Measurements from ENCODE around the gene PANK4.

PANK4 gene

DNA sequence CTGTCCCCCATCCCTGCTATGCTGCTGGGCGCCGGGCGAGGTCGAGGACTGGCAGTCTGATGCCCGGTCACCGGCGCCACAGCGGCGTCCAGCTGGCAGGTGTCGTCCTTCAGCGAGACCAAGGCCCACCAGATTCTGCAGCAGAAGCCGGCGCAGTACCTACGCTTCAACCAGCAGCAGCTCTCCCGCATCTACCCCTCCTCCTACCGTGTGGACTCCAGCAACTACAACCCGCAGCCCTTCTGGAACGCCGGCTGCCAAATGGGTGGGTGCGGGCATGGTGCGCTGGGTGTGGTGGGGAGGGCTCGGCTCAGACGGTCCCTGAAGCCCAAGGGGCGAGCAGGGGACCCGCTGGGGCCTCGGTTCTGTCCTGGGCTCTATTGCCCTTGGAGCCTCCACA is 29.6 kb downstream of the PANK4 start:
- DNase-seq (ENCODE audit: low read depth), result no peak
- H3K4me3 ChIP-seq (ENCODE audit: control insufficient read depth, low read depth, low read length), result no peak overlapping the region
- TF ChIP-seq CTCF (conservative IDR thresholded peaks at IDR 0.05; ENCODE audit: control insufficient read depth, insufficient read depth, low read depth, low read length), result no peak

DNA sequence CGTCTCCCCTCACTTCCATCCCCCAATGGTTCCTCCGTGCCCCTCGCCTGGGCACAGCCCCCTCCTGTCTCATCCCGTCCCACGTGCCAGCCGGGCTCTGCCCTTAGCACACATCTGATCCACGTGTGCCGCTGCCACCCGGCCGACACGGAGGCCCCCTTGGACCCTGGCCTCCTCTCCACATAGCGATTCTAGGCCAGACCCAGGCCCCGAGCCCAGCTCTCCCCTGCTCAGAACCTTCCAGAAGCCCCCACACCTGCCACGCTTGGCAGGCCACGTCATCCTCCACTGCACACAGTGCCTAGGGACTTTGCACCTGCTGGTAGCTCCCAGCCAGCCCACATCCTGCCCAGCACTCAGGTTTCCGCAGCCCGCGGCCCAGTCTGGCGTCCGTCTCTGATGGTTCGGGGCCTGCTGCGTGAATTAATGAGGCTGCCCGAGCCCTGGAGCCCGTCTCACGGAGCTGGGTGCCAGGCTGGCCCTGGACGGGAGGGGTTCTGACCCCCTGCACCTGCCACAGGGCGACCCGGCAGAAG is 30.2 kb downstream of the PANK4 start:
- H3K4me3 ChIP-seq (ENCODE audit: control insufficient read depth, low read depth, low read length), result no peak overlapping the region
- TF ChIP-seq CTCF (conservative IDR thresholded peaks at IDR 0.05; ENCODE audit: control insufficient read depth, insufficient read depth, low read depth, low read length), result no peak
- no peak for DNase-seq (ENCODE audit: low read depth)

DNA sequence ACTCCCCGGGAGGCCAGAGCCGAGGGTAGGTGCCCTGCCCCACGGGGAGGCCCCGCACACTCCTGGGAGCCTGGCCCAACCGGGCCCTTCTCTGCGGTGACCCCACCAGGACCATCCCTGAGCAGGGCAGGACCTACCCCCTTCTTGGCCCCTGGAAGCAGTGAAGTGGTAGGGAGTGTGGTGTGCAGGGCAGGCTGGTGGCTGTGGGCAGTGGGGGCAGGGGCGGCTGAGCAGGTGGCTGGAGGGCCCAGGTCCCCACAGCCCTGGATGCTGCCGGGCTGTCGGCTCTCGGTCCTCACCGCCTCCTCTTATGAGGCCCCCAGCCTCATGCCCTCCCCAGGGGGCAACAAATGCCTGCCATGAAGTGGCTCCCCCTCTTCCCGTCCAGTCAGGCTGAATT is 30.9 kb downstream of the PANK4 start:
- TF ChIP-seq CTCF (conservative IDR thresholded peaks at IDR 0.05; ENCODE audit: control insufficient read depth, insufficient read depth, low read depth, low read length), result no peak
- no peak for DNase-seq (ENCODE audit: low read depth)
- H3K4me3 ChIP-seq (ENCODE audit: control insufficient read depth, low read depth, low read length), result no peak overlapping the region

GRCh38 chr1:2495026-2495425 is 31.4 kb downstream of the PANK4 start:
- no peak for TF ChIP-seq CTCF (conservative IDR thresholded peaks at IDR 0.05; ENCODE audit: control insufficient read depth, insufficient read depth, low read depth, low read length)
- DNase-seq (ENCODE audit: low read depth), result no peak
- H3K4me3 ChIP-seq (ENCODE audit: control insufficient read depth, low read depth, low read length), result no peak overlapping the region

DNA sequence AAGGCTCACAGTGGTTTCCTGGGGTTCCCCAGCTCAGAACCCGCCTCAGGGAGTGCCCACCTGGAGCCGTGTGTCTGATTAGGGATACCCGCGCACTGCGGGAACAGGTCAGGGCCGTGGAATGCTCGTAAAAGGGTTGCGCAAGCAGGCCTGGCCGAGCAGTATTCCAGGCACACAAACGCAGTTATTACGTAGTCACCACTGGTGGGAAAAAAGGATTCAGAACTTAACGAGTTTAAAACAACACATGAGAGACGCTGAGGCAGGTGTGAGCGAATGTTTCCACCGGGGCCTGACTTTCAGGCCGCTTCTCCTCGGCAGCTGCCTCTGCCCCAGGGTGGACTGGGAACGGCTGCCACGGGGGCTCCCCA is 32.1 kb downstream of the PANK4 start:
- no peak for TF ChIP-seq CTCF (conservative IDR thresholded peaks at IDR 0.05; ENCODE audit: control insufficient read depth, insufficient read depth, low read depth, low read length)
- no peak overlapping the region for H3K4me3 ChIP-seq (ENCODE audit: control insufficient read depth, low read depth, low read length)
- peak; percentile 65 for DNase-seq (ENCODE audit: low read depth)

DNA sequence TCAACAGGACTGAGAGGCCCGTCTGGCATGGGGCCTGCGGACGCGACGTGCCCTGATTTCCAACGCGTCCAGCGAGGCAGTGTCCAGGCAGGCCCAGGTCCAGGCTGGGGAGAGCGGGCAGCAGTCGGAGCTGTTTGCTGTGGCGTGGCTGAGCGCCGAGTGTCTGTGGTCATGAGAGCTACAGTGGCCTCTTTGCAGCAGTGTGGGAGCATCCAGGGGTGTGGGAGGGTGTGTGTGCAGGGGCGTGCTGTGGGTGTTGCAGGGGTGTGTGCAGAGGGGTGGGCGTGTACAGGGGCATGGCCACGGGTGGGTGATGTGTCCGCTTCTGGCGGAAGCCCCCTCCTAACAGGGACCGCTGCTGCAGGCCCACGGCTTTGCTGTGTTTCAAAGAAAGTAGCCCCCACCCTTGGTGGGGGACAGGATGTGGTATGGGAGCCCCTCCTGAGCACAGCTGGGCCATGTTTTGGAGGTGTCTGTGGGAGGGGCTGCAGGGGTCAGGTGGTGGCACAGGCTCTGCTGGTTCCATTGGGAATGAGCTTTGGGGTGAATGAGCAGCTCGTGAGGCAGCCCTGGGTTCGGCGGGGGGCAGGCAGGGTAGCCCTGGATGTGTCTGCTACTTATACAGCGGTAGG is 32.6 kb downstream of the PANK4 start:
- DNase-seq (ENCODE audit: low read depth), result no peak
- no peak for TF ChIP-seq CTCF (conservative IDR thresholded peaks at IDR 0.05; ENCODE audit: control insufficient read depth, insufficient read depth, low read depth, low read length)
- H3K4me3 ChIP-seq (ENCODE audit: control insufficient read depth, low read depth, low read length), result no peak overlapping the region

DNA sequence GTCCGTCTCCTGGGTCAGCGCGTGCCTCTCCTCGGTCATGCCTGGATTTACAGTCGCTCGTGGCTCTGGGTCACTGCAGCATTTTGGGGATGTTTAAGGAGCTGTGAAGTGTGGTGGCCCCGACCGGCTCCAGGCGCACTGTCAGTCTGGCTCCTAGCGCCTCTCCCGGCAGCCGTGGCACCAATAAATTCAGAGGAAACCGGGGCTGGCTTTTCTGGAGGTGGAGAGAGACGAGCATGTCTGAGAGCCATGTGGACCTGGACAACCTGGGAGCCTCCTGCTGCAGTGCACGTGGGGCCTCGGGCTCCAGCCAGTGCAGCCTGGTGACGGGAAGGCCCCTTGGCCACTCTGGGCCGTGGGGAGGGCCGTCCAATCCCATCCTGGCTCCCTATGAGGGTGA is 33.2 kb downstream of the PANK4 start:
- no peak overlapping the region for H3K4me3 ChIP-seq (ENCODE audit: control insufficient read depth, low read depth, low read length)
- no peak for DNase-seq (ENCODE audit: low read depth)
- TF ChIP-seq CTCF (conservative IDR thresholded peaks at IDR 0.05; ENCODE audit: control insufficient read depth, insufficient read depth, low read depth, low read length), result no peak
